GM21723 (cell line): Measurements from ENCODE around the gene PITPNM2.

Experiments
- ATAC-seq: cut with Tn5 transposase; IDR thresholded peaks from one replicate; pipeline ENCODE4 v1.9.1; 2021; ENCODE audit warnings: mild to moderate bottlenecking, moderate library complexity; ENCODE audit not compliant: unreplicated experiment

The PITPNM2 gene

DNA sequence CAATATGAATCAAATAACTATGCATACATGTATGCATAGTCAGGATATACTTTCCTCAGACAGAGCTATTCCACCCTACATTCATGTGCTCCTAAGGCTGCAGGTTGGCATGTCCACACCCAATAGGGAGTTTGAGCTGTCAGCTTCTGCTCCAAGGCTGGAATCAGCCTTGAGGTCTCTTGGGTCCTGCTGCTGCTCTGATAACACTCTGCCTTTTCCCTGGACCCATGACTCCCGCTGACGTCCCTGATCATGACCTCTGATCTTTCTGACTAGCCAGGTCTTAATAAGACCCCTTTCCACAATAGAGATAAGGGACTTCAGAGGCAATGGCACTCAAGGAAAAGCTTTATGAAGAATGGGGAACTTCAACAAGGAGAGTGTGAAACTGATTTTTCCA is 5.7 kb downstream of the PITPNM2 start:
- ATAC-seq: no peak

DNA sequence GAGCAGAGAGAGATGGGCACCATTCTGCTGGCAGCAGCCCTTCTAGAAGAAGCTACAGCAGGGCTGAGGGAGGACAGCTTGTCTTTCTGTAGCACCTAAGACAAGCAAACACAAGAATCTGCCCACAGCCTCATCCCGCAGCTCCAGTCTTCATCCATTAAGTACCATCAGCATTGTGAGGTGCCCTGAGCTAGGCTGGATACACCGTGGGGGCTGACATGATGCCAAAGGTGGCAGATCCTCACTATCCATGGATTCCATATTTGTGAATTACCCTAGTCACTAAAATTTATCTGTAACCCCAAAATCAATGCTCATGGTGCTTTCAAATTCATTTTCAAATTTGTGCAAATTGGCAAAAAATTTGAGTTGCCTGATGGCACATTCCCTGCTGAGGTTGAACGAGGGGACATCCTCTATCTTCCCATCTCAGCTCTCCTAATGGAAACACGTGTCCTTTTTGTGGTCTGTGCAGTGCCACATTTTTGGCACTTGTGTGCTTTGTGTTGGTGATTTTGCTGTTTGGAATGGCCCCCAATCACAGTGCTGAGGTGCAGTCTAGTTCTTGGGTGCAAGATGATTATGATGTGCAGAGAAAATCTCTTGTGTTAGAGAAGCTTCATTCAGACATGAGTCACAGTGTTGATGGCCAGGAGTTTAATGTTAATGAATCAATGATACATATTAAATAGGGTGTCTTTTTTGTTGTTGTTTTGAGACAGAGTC is 7.0 kb downstream of the PITPNM2 start:
- ATAC-seq: no peak

DNA sequence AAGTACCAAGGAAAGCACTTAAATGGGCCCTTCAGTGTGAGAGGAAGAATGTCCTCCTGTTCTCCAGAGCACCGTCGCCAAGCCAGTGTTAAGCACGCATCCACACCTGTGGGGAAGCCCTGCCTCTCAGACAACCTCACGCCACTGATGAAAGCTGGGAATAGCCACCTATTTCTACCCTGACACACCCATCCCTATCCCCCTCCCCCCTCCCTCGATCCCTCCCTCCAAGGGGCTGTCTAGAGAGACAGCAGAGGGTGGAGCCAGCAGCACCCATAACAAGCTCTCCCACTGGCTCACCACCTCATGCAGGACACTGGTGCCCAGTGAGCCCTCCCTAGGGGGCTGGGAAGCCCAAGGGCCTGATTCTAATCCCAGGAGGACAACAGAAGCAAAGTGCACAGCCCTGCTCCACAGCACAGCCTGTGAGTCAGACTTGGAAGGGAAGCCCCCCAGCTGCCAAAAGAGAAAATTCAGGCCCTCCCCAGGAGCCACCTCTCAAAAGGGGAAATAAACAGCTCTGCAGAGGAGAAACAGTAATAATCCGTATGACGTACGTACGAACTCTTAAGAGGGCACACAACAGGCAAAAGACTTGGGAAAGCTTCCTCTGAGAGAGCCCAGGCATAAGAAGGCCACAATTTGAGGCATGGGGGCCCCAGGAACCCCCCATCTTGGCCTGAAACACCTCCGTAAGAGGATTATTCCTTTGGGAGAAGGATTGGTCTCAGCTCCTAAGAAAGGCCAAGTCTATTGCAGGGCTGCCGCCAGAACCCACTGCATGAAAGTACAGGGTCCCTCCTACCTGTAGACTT is 7.8 kb downstream of the PITPNM2 start:
- no peak for ATAC-seq

DNA sequence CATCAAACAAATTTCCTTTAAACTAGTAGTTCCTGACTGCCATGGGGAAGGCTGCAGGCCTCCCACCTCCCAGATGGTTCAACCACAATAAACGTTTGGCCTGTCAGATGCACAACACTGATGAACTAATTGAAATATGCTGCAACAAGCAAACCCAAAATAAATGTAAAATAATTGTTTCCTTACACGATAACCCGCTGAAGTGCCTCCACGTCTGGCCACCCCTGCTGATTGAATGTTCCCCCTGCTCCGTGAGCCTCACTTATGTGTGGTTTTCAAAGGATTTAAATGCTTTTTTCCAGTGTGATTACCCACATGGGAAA is 8.4 kb downstream of the PITPNM2 start:
- no peak for ATAC-seq

DNA sequence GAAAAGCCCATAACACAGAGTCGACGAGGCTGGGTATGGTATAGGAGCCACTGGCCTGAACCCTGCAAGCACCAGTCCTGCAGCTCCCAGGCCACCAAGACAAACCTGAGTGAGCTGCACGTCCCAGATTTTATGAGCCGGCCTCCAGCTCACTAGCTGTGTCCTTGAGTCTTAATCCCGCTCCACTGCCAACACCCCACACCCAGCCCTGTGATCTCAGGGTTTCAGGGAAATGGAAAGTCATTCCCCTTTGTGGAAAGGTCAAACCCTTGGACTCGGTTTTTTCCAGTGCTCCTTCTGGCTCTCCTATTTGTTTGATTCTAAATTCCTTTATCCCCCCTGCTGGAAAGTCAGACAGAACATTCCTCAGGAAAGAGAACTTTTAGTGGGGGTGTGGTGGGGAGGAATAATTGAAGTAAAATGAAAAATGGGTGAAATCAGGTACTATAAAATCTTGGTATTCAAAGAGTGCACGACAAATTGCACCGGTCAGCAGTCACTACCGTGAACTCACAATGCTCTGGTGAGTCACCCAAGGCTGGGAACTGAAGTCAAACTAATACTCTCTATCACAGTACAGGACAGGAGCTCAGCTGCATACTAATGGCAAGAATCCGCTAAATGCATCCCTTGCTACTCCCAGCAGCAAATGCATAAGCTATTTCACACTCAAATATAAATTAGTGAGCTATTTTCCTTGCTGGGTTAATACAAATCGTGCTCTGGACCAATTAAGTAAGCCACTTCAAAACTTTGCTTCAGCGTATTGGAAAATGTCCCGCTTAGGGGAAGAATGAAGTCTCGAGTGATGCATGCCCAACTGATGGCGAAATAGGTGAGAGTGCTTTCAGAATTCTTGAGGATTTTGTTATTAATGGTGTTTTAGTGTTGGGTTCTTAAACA is 9.0 kb downstream of the PITPNM2 start:
- ATAC-seq: no peak

DNA sequence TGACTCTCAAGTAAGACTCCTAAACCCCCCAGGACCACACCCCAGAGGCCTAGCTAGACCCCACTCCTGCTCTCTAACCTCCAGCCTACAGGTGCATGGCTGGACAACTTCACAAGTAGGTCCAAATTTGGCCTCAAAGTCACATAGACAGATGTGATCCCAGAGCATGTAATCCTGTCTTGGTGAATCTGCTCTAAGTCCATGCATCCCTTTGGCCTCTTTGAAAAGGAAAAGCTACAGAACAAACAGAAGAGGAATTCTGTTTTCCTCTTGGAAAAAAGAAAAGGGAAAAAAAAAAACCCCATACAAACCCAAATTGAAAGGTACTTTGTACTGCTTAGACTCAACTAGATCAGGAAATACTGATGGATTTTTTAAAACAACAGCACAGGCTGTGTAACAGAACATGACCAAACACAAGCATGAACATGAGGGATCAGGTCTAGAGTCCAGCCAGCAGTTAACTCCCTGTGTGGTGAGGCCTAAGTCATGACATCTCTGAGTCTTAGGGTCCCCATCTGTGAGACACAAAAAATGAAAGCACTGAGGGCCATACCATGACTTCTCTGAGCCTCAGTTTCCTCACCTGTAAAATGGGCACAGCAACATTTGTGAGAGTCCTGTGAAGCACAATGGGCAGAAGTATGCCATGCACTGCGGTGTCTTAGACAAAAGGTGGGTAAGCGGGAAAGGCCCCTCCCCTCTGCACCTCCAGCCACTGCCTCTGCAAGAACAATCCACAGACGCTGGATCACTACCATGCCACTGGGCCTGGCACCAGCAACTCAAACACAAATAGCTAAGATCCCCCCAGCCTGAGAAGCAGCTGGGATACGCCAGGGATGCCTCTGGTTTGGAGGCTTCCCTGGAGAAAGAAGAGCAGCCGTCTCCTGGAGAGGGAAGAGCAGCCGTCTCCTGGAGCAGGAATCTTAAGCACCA is 9.9 kb downstream of the PITPNM2 start:
- ATAC-seq: no peak

DNA sequence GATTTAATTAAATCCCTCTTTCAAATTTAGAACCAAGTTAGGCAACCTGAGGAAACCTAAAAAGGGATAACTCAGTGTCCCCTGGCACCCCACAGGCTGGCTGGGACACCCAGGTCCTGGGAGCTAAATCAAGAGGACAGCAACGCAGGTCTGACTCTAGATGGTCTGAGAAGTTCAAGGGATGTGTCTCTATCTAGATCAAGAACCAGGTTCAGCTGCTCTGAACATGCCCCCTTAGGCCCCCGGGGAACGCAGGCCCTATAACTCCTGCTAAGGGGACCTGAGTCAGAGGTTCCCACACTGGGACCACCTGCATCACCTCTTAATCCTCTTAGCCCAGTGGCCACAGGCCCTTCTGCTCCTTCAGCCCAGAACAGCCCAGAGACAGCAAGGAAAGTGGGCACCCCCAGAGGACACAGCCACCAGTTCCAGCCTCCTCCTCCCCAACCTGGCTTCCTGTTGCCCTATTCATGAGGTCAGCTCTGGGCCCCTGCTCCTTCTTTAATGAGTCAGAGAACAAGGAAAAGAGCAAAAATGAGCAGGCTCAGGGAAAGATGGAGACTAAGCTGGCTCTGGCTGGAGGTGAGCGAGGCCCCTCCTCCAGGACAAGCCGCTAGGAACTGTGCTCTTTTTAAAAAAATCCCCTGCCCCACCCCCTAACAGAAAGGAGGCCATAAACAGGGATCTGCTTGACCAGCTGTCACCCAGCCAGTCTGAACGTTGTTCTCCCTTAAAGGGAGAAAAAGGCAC is 10.8 kb downstream of the PITPNM2 start:
- no peak for ATAC-seq

DNA sequence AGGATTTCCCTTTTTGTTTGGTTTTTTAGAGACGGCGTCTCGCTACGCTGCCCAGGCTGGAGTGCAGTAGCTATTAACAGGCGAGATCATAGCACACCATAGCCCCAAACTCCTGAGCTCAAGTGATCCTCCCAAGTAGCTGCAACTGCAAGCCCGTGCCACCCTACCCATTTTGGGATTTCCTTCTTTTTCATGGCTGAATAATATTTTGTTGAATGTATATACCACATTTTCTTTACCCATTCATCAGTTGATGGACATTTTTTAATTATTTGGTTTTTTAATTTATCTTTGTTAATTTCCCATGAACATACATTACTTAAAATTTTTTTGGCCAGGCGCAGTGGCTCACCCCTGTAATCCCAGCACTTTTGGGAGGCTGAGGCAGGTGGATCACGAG is 15.2 kb downstream of the PITPNM2 start:
- no peak for ATAC-seq

DNA sequence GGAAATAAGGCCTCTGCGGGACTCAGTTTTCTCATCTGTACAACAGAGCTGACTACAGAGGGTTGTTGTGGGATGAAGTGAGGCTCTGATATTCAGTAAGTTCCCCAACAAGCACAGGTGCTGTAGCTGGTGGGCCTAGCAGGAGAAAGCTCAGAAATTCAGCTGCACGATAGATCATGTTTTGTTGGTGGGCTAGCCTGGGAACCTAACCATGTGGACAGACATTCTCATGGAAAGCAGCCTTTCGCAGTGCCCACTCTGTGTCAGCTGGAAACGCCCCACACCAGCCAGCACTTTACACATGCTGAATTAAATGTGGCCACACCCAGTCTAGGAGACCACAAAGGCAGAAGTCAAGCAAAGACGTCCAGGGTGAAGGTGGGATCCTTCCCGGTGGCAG is 16.1 kb downstream of the PITPNM2 start:
- ATAC-seq: no peak

DNA sequence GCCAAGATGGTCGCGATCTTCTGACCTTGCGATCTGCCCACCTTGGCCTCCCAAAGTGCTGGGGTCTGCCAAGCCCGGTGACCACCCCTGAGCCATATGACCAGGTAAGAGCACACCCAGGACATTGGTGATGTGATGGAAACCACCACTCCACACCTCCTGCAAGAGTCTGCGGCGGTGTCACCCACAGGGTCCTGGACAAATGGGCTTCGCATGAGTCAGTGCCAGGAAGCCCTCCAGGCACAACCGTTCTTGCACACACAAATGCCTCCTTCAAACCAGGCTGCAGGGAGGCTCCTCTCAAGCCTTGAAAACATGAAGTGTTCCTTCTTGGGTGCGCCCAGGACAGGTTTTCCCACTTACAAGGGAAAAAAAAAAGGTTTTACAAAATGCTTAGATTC is 16.6 kb downstream of the PITPNM2 start:
- no peak for ATAC-seq

DNA sequence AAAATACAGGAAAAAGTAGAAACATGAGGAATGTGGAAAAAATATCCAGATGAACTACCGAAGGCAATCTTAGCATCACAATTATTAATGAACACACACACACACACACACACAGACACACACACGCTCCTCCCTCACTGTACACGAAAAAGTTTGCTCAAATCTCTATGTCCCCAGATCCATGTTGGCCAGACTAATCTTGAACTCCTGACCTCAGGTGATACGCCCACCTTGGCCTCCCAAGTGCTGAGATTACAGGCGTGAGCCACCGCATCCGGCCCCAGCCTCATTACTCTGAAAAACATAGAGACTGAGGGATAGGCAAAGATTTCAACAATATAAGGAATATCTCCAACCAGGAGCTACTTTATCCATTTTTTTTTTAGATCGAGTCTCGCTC is 17.2 kb downstream of the PITPNM2 start:
- no peak for ATAC-seq

DNA sequence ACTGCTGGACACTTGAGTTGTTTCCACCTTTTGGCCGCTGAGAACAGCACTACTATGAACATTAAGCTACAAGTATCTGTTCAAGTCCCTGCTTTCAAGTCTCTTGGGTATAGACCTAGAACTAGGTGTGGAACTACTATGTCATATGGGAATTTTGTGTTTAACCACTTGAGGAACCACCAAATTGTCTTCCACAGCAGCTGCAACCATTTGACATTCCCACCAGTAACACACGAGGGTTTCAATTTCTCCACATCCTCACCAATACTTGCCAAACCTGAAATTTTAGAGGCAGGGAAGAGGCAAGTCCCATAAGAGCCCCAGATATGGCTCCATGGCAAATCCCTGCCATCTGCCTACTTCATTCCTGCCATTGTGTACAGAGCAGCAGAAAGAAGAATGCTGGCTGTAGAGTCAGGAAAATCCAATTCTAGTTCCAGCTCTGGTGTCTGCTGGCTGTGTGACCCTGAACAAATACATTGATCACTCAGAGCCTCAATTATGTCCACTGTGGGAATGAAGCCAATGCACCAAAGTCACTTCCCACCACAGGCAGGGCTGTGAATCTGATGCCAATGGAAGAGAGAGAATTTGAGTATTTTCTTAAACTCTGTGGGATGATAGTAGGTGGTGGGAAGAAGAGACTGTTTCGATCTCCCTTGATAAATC is 17.8 kb downstream of the PITPNM2 start:
- ATAC-seq: no peak

DNA sequence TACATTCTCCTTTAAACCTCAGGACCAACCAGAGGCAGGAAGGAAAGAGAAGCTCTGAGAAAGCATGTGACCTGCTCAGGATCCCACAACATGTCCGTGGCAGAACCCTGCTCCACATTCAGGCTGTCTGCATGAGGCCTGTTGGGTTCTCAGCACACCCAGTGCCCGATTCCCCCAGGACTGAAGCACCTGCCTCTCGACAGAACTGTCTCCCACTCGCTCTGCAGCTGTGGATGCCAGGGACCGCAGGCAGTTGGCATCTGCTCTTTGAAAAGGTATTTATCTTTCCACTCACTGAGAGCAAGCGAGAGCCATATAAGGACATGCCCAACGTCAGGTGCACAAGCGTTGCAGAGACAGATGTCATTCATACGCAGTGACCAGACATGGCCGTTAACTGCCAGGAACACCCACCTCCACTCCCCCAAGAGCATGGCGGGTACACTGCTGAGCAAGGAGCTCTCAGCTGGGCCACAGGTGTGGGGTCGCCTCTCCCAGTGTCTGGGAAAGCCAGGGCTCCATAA is 18.9 kb downstream of the PITPNM2 start:
- no peak for ATAC-seq

DNA sequence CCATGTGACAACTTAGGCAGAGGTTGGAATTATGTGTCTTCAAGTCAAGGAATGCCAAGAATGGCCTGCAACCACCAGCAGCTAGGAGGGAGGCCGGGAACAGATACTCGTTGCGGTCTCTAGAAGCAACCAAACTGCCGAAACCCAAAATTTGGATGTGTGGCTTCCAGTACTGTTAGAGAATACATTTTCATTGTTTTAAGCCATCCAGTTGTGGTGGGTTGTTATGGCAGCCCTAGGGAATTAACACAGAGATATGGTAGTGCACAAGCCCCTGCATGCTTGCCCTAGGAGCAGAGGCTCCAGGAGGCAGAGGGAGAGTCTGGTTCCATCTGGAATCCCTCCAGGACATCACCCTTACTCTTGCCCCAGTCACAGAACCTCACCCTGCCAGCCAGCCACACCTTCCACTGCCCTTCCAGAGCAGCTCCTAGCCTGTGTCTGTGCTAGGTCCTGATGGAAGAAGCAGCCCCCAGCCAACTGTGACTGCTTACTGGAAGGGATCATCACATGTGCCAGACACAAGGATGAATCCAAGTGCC is 19.5 kb downstream of the PITPNM2 start:
- no peak for ATAC-seq

DNA sequence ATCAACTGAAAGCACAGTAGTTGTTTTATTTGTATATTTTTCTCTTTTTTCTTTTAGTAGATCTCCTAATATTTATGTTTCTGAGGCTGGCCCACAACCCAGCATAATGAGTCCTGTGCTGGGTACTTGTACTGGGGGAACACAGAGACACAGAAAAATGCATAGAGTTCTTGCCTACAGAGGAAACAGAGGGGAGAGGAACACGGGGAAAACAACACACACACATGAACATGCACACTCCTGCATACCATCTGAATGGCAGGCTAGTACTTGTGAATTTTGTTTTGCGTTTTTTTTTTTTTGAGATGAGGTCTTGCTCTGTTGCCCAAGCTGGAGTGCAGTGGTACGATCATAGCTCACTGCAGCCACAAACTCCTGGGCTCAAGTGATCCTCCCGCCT is 21.3 kb downstream of the PITPNM2 start:
- no peak for ATAC-seq

DNA sequence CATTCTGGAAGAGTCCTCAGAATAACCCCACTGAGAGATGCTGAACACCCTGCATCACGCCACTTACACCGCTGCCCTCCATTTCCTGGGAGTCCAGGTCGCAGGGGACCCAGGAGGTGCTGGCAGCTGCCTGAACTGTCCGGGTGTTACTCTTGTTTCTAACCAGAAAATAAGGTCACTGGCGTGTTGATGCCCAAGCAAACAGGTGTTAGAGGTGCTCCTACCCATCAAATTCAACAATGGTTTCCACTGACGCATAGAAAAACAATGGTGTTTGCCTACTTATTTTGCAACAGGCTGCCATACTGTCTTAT is 23.8 kb downstream of the PITPNM2 start:
- no peak for ATAC-seq

DNA sequence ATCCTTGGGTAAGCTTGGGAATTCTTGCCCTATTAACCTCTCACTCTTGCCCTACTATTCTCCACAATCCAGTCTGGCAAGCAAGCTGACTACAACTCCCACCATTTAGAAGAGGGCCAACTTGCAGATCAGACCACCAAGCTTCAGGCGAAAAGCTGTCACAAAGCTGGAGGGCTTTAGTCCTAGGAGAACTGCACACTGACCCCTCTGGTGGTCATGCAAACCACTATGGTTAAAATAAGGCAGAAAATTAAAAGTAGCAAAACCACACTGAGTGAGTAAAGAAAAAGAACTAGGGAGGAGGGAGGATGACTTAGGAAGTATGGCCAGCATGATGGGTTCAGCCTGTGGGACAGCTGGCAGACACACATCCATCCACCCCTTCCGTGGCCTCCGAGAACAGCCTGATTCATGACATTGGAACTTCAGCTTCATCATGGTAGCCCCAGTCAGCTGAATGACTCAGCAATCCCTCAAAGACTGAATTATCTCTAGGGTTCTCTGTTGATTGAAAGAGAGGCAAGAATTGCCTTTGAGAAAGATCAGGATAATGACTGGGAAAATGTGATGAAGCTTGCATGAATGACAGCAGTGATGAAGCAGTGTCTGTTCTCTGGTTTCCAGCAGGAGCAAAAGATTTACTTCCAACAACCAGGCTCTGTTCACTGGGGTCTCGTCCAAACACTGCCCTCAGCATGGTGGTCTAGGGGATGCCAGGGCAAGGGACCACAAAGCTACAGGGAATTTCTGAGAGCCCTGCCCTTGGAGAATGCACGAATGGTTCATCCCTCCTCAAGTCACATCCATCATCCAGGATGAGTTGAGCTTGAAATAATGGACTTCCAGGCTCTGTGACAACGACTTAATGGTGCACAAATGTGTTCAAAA is 24.4 kb downstream of the PITPNM2 start:
- ATAC-seq: no peak

DNA sequence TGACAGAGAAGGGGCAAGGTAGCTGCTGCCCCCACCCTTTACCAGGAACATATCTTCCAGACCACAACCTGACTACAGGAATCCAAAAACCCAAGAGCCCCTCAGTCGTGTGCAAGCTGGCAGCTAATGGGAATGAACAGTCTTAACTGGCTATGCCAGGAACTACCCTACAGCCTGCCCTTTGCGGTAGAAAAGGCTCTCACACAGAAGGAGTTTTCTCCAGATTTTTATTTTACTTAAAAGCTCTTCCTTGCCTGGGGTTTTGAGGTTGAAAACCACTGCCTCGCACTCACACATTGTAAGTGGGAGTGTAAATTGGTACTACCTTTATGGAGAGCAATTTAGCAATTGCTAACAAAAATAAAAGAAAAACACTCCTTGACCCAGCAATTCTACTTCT is 28.3 kb downstream of the PITPNM2 start:
- ATAC-seq: no peak
